GM23338 (cell line): ENCODE data around the gene ZSCAN25. TPM values are rescaled to one million over a fixed set of nuclear protein-coding genes. Genes with fewer than 3 reads are reported as not detected.

Source experiments
- ATAC-seq: fragments of 200-7000 bp; cut with Tn5 transposase; 3 replicates; pipeline ENCODE4 v1.9.1; 2020
- DNase-seq: peaks from one replicate; pipeline ENCODE4 v3.0.0-alpha.2; 2015; ENCODE audit warnings: low spot score
- H2AFZ ChIP-seq: fragments of 200-600 bp; sonication (generic); 2 replicates; pipeline ENCODE4 v1.8.0; 2016; ENCODE audit warnings: antibody characterized with exemption, mild to moderate bottlenecking, moderate library complexity
- H3F3A ChIP-seq: fragments of 200-600 bp; sonication (generic); replicated peaks from 2 replicates; pipeline ENCODE4 v1.8.0; 2017; ENCODE audit warnings: antibody characterized with exemption, mixed run types, low read depth
- H3K27ac ChIP-seq: fragments of 200-600 bp; sonication (generic); 2 replicates; pipeline ENCODE4 v1.6.1; 2016; ENCODE audit warnings: low read depth
- H3K27me3 ChIP-seq: fragments of 200-600 bp; sonication (generic); 2 replicates; pipeline ENCODE4 v1.8.0; 2016; ENCODE audit warnings: mild to moderate bottlenecking, mixed run types, moderate library complexity; ENCODE audit not compliant: insufficient read depth
- H3K36me3 ChIP-seq: fragments of 200-600 bp; sonication (generic); 2 replicates; pipeline ENCODE4 v1.8.0; 2016; ENCODE audit warnings: mild to moderate bottlenecking; ENCODE audit not compliant: insufficient read depth
- H3K4me1 ChIP-seq: fragments of 200-600 bp; sonication (generic); 2 replicates; pipeline ENCODE4 v1.8.0; 2016; ENCODE audit warnings: mild to moderate bottlenecking, moderate library complexity; ENCODE audit not compliant: insufficient read depth
- H3K4me2 ChIP-seq: fragments of 200-600 bp; sonication (generic); 2 replicates; pipeline ENCODE4 v1.7.1; 2017; ENCODE audit warnings: mixed run types
- H3K4me3 ChIP-seq: fragments of 200-600 bp; sonication (generic); 2 replicates; pipeline ENCODE4 v1.6.1; 2016; ENCODE audit warnings: mixed run types
- H3K79me2 ChIP-seq: fragments of 200-600 bp; sonication (generic); replicated peaks from 2 replicates; pipeline ENCODE4 v1.8.0; 2017; ENCODE audit warnings: mild to moderate bottlenecking; ENCODE audit not compliant: insufficient read depth
- H3K9me2 ChIP-seq: fragments of 200-600 bp; sonication (generic); 2 replicates; pipeline ENCODE4 v1.8.0; 2017; ENCODE audit not compliant: insufficient read depth
- H4K20me1 ChIP-seq: fragments of 200-600 bp; sonication (generic); replicated peaks from 2 replicates; pipeline ENCODE4 v1.8.0; 2017; ENCODE audit warnings: mild to moderate bottlenecking; ENCODE audit not compliant: insufficient read depth
- H3K27ac Mint-ChIP-seq: 2 replicates; pipeline ENCODE4 v1.8.0; 2020; ENCODE audit warnings: inconsistent platforms, mild to moderate bottlenecking, moderate library complexity, mixed read lengths
- H3K27me3 Mint-ChIP-seq: 3 replicates; pipeline ENCODE4 v1.8.0; 2022; ENCODE audit warnings: low read depth, mild to moderate bottlenecking, moderate library complexity, mixed read lengths, inconsistent platforms; ENCODE audit not compliant: insufficient read depth, poor library complexity
- H3K36me3 Mint-ChIP-seq: 3 replicates; pipeline ENCODE4 v1.8.0; 2021; ENCODE audit warnings: low read depth, mild to moderate bottlenecking, inconsistent platforms, moderate library complexity, mixed read lengths
- H3K4me1 Mint-ChIP-seq: 3 replicates; pipeline ENCODE4 v1.8.0; 2020; ENCODE audit warnings: mild to moderate bottlenecking, inconsistent platforms, mixed read lengths
- H3K4me3 Mint-ChIP-seq: 3 replicates; pipeline ENCODE4 v1.8.0; 2021; ENCODE audit warnings: moderate library complexity, mild to moderate bottlenecking, inconsistent platforms, mixed read lengths
- H3K9me3 Mint-ChIP-seq: 3 replicates; pipeline ENCODE4 v1.8.0; 2020; ENCODE audit warnings: moderate library complexity, mild to moderate bottlenecking, inconsistent platforms, mixed read lengths
- CREB1 ChIP-seq: fragments of 250-450 bp; sonication (Bioruptor Pico); IDR thresholded peaks from 2 replicates; pipeline ENCODE4 v1.5.0; 2020; ENCODE audit warnings: low read depth, mild to moderate bottlenecking, moderate library complexity
- EZH2phosphoT487 ChIP-seq: fragments of 200-600 bp; sonication (generic); IDR thresholded peaks from one replicate; pipeline ENCODE4 v1.8.1; 2018; ENCODE audit warnings: antibody characterized with exemption; ENCODE audit not compliant: unreplicated experiment
- JUNB ChIP-seq: IDR thresholded peaks from one replicate; pipeline ENCODE4 v1.6.1; 2016; ENCODE audit warnings: antibody characterized with exemption; ENCODE audit not compliant: unreplicated experiment
- POLR2AphosphoS5 ChIP-seq: IDR thresholded peaks from 2 replicates; pipeline ENCODE4 v1.6.1; 2016; ENCODE audit warnings: antibody characterized with exemption, low read depth
- STAT1 ChIP-seq: IDR thresholded peaks from one replicate; pipeline ENCODE4 v1.6.1; 2016; ENCODE audit warnings: antibody characterized with exemption; ENCODE audit not compliant: unreplicated experiment
- ZNF114 ChIP-seq: fragments of 250-450 bp; sonication (Bioruptor Pico); IDR thresholded peaks from 2 replicates; pipeline ENCODE4 v1.5.0; 2020; ENCODE audit warnings: mild to moderate bottlenecking, moderate library complexity
- ZNF331 ChIP-seq: fragments of 250-450 bp; sonication (Bioruptor Pico); IDR thresholded peaks from 2 replicates; pipeline ENCODE4 v1.5.0; 2020; ENCODE audit warnings: low read depth, mild to moderate bottlenecking, moderate library complexity
- polyA plus RNA-seq: library from polyadenylated mRNA; unstranded; fragments of >200 nt; fragmentation: Nextera tagmentation; extraction: Ambion mirVana; gene quantifications from 2 replicates; pipeline ENCODE4 v1.2.1, GENCODE V29; 2016
- total RNA-seq: library from RNA; depleted of rRNA; stranded (reverse); fragments of >200 nt; shearing (Covaris generic); gene quantifications from 2 replicates; pipeline ENCODE4 v1.2.3, GENCODE V29; 2014
- TF ChIP-seq, protein P1 (sequence below), 2 experiments: fragments of 200-600 bp in 1 of 2; sonication (generic) in 1 of 2; conservative IDR thresholded peaks; 2 replicates each; pipeline versions ENCODE4 v1.5.1 to v1.6.1; 2016 to 2017; ENCODE audit warnings: antibody characterized with exemption in 2 of 2, low read depth in 2 of 2, mild to moderate bottlenecking in 2 of 2, moderate library complexity in 1 of 2
- TF ChIP-seq, protein P2 (sequence below): IDR thresholded peaks from 2 replicates; pipeline ENCODE4 v1.6.1; 2016; ENCODE audit warnings: antibody characterized with exemption
- TF ChIP-seq, protein P3 (sequence below): IDR thresholded peaks from one replicate; pipeline ENCODE4 v1.6.1; 2018; ENCODE audit warnings: antibody characterized with exemption; ENCODE audit not compliant: unreplicated experiment

Gene ZSCAN25
- total and polyA plus RNA-seq, 2 experiments from 2014 or later: 4.8 to 17.5 TPM

DNA sequence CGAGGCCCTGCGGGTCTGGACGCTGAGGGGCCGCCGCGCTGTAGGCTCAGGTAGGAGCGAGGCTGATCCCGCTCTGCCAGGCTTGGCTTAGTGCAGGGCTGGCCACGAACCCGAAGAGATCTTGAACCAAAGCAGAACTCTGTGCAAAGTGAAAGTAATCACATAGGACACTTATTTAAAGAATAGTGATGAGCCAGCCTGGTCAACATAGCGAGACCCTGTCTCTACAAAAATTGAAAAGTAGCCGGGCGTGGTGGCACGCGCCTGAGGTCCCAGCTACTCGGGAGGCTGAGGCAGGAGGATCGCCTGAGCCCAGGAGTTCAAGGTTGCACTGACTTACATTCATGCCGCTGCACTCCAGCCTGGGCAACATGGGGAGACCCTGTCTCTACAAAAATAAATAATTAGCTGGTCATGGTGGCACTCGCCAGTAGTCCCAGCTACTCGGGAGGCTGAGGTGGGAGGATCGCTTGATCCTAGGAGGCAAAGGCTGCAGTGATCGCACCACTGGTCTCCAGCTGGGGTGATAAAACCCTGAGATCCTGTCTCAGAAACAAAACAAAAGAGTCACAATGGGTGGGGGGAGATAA, 541 bp downstream of the ZSCAN25 start (continued):
- TF ChIP-seq, protein P1, sequence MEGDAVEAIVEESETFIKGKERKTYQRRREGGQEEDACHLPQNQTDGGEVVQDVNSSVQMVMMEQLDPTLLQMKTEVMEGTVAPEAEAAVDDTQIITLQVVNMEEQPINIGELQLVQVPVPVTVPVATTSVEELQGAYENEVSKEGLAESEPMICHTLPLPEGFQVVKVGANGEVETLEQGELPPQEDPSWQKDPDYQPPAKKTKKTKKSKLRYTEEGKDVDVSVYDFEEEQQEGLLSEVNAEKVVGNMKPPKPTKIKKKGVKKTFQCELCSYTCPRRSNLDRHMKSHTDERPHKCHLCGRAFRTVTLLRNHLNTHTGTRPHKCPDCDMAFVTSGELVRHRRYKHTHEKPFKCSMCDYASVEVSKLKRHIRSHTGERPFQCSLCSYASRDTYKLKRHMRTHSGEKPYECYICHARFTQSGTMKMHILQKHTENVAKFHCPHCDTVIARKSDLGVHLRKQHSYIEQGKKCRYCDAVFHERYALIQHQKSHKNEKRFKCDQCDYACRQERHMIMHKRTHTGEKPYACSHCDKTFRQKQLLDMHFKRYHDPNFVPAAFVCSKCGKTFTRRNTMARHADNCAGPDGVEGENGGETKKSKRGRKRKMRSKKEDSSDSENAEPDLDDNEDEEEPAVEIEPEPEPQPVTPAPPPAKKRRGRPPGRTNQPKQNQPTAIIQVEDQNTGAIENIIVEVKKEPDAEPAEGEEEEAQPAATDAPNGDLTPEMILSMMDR (conservative IDR thresholded peaks at IDR 0.05; ENCODE audit: low read depth in 2 of 2): no peak
- no peak for TF ChIP-seq ZNF331 (CRISPR knock-in tag)
- TF ChIP-seq POLR2AphosphoS5: no peak
- no peak for TF ChIP-seq ZNF114 (CRISPR knock-in tag)
- no peak for TF ChIP-seq JUNB
- TF ChIP-seq EZH2phosphoT487: no peak
- TF ChIP-seq STAT1: no peak
- TF ChIP-seq, protein P2, sequence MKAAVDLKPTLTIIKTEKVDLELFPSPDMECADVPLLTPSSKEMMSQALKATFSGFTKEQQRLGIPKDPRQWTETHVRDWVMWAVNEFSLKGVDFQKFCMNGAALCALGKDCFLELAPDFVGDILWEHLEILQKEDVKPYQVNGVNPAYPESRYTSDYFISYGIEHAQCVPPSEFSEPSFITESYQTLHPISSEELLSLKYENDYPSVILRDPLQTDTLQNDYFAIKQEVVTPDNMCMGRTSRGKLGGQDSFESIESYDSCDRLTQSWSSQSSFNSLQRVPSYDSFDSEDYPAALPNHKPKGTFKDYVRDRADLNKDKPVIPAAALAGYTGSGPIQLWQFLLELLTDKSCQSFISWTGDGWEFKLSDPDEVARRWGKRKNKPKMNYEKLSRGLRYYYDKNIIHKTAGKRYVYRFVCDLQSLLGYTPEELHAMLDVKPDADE: no peak

DNA sequence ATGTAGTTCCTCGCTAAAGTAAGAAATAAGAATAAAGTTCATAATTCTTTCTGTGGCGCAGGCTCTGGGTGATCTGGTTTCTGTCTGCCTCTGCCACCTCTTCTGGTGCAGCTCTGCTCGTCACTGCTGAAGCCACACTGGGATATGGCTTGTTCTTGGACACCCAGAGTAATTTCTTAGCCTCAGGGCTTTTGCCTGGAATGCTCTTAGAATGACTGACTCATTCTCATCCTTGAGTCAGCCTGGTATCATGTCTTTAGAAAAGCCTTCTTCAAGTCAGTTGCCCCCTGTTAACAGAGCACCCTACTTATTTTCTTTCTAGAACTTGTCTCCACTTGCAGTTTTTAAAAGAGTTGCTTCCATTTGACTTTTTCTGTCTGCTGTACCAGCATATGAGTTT, 2.0 kb downstream of the ZSCAN25 start:
- Mint-ChIP-seq H3K4me3 (peak overlapping the region; percentile 93; the same call in 2 of the 3 replicates), H3K9me3 (no peaks in the 10 kb centered on the region), H3K27me3 (peaks cover 14% of the 10 kb centered on the region), H3K27ac (no peak overlapping the region), H3K4me1 (peaks cover 9% of the 10 kb centered on the region), H3K36me3 (peaks cover 58% of the 10 kb centered on the region)
- Histone ChIP-seq H4K20me1 (no peaks in the 10 kb centered on the region; the same call in 1 of the 2 replicates), H3K79me2 (peaks cover 20% of the 10 kb centered on the region), H3K27me3 (no peaks in the 10 kb centered on the region), H3K4me3 (no peak overlapping the region), H3K4me1 (peaks cover 5% of the 10 kb centered on the region; the same call in 1 of the 2 replicates), H3K36me3 (peaks cover 12% of the 10 kb centered on the region), H3K9me2 (no peaks in the 10 kb centered on the region), H3K4me2 (no peak overlapping the region), H3K27ac (no peak overlapping the region), H3F3A (no peaks in the 10 kb centered on the region), H2AFZ (no peak overlapping the region)
- no peak for TF ChIP-seq CREB1 (CRISPR knock-in tag)
- TF ChIP-seq, protein P1 (conservative IDR thresholded peaks at IDR 0.05; ENCODE audit: low read depth in 2 of 2): no peak
- no peak for TF ChIP-seq POLR2AphosphoS5
- TF ChIP-seq, protein P3, sequence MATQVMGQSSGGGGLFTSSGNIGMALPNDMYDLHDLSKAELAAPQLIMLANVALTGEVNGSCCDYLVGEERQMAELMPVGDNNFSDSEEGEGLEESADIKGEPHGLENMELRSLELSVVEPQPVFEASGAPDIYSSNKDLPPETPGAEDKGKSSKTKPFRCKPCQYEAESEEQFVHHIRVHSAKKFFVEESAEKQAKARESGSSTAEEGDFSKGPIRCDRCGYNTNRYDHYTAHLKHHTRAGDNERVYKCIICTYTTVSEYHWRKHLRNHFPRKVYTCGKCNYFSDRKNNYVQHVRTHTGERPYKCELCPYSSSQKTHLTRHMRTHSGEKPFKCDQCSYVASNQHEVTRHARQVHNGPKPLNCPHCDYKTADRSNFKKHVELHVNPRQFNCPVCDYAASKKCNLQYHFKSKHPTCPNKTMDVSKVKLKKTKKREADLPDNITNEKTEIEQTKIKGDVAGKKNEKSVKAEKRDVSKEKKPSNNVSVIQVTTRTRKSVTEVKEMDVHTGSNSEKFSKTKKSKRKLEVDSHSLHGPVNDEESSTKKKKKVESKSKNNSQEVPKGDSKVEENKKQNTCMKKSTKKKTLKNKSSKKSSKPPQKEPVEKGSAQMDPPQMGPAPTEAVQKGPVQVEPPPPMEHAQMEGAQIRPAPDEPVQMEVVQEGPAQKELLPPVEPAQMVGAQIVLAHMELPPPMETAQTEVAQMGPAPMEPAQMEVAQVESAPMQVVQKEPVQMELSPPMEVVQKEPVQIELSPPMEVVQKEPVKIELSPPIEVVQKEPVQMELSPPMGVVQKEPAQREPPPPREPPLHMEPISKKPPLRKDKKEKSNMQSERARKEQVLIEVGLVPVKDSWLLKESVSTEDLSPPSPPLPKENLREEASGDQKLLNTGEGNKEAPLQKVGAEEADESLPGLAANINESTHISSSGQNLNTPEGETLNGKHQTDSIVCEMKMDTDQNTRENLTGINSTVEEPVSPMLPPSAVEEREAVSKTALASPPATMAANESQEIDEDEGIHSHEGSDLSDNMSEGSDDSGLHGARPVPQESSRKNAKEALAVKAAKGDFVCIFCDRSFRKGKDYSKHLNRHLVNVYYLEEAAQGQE: no peak
- no peak for ATAC-seq
- DNase-seq: no peak
